Epithelial cell of proximal tubule (primary cell): ENCODE results near the gene KCNC1. TPM values are rescaled to one million over a fixed set of nuclear protein-coding genes. Genes with fewer than 3 reads are reported as not detected.

ENCODE experiments used
- DNase-seq: peaks from one replicate; pipeline ENCODE4 v3.0.0-alpha.2; 2011; ENCODE audit warnings: low read depth
- H3K4me3 ChIP-seq: 2 replicates; pipeline ENCODE4 v1.5.1; 2011; ENCODE audit warnings: low read depth, mild to moderate bottlenecking, low read length
- total RNA-seq: library from RNA; depleted of rRNA; stranded (reverse); fragments of >200 nt; gene quantifications from 2 replicates; pipeline ENCODE4 v1.2.3, GENCODE V29; 2015
- TF ChIP-seq, protein P1 (sequence below): conservative IDR thresholded peaks from 2 replicates; pipeline ENCODE4 v1.5.1; 2012; ENCODE audit warnings: low read depth, mild to moderate bottlenecking, low read length

KCNC1 gene
- total RNA-seq, 1 donor from 2014 or later: not detected

- no peak for DNase-seq
- TF ChIP-seq, protein P1, sequence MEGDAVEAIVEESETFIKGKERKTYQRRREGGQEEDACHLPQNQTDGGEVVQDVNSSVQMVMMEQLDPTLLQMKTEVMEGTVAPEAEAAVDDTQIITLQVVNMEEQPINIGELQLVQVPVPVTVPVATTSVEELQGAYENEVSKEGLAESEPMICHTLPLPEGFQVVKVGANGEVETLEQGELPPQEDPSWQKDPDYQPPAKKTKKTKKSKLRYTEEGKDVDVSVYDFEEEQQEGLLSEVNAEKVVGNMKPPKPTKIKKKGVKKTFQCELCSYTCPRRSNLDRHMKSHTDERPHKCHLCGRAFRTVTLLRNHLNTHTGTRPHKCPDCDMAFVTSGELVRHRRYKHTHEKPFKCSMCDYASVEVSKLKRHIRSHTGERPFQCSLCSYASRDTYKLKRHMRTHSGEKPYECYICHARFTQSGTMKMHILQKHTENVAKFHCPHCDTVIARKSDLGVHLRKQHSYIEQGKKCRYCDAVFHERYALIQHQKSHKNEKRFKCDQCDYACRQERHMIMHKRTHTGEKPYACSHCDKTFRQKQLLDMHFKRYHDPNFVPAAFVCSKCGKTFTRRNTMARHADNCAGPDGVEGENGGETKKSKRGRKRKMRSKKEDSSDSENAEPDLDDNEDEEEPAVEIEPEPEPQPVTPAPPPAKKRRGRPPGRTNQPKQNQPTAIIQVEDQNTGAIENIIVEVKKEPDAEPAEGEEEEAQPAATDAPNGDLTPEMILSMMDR: peak; percentile 19
- no peak overlapping the region for H3K4me3 ChIP-seq
Observed at GRCh38 chr11:17770917-17771316, 36.3 kb downstream of the KCNC1 start.

- TF ChIP-seq, protein P1: no peak
- no peak overlapping the region for H3K4me3 ChIP-seq
- no peak for DNase-seq
Observed at GRCh38 chr11:17771415-17771814, 36.8 kb downstream of the KCNC1 start.

GRCh38 chr11:17771841-17772401 lies 37.3 kb downstream of the KCNC1 start:
- no peak for DNase-seq
- no peak overlapping the region for H3K4me3 ChIP-seq
- TF ChIP-seq, protein P1: no peak

DNA sequence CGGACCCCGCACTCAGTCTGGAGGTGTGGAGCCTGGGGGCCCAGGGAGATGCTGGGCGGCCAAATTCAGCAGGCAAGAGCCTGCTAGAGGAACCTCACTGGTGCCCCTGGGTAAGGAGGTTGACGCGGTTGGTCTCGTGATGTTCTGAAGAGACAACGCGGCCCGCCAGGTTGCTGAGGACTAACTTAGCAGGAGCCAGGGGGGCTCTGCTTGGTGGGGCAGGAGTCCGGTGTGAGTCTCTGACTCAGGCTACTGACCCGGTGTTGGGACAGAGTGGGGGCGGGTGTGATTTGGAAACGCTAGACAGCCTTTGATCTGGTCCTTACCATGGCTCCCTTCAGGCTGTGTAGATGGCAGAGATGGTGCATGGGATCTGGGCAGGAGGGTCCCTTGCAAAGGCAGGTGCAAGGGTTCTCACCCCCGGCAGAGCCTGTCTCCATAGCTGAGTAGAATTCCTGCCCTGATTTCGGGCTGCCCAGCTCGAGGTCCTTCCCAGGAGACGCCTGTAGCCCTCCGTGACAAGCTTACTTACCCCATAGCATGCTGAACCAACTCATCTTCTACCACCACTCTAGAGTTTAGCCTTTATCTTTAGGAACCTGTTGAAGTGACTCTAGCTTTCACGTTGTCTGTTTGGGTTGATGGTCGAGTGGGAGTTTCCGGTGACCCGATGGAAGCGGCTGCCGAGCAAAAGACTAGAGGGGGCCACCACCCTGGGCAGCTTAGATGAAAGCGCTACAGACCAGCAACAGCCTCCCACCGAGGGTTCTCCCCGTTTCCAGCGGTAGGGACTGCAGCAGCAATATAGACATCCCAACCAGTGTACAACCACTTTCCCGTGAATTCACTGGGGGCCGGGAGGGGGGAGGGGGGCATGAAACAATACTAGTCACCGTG lies 38.4 kb downstream of the KCNC1 start:
- no peak overlapping the region for H3K4me3 ChIP-seq
- no peak for DNase-seq
- TF ChIP-seq, protein P1: no peak

GRCh38 chr11:17773674-17774073 lies 39.1 kb downstream of the KCNC1 start:
- no peak for DNase-seq
- no peak overlapping the region for H3K4me3 ChIP-seq
- TF ChIP-seq, protein P1: no peak

DNA sequence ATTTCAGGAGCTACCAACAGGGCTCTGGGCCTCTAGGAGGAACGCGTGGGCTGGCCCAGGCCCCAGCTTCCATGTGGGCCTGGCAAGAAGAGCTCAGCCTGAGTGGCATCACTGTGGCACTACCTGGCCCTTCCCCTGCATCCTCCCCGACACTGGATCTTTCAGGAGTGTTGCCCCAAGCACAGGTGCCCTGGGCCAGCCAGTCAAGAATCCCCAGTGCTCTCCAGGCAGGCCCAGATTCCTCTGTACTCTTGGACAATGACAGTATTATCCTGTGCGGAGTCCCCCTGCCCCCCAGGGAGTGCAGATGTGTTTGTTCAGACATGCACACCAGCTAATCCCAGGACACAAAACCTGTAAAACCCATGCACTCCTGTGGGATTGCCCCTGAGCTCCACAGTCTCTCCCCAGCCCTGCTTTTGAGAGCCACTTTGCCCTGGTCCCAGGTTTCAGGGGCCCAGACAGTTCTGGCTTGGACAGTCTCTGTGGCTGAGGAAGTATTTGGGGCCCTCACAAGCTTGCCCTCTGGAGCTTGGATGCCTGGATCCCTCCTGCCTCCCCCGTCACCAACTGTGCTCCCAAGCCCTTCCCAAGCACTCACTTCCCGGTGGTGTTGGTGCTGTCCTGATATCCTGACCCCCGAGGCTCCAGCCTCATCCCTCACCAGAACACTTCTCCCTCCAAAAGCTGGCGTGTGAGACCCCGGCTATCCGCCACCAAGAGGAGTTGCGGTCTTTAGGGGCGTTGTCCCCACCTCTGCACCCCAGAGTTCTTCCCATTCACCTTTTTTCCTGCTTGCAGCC lies 39.9 kb downstream of the KCNC1 start:
- TF ChIP-seq, protein P1: no peak
- H3K4me3 ChIP-seq: no peak overlapping the region
- DNase-seq: no peak
